NT2/D1 (cell line): ENCODE data around the gene SEPTIN11.

Experiments used
- DNase-seq: peaks from one replicate; pipeline ENCODE4 v3.0.0-alpha.2; 2011; ENCODE audit warnings: low read depth, low spot score
- H3K27me3 ChIP-seq: 2 replicates; pipeline ENCODE4 v1.6.0; 2011; ENCODE audit warnings: mild to moderate bottlenecking; ENCODE audit not compliant: insufficient read length, insufficient read depth
- H3K36me3 ChIP-seq: 2 replicates; pipeline ENCODE4 v1.6.1; 2011; ENCODE audit warnings: mild to moderate bottlenecking, low read length, mixed read lengths; ENCODE audit not compliant: insufficient read depth, insufficient read length
- H3K4me1 ChIP-seq: 2 replicates; pipeline ENCODE4 v1.5.1; 2011; ENCODE audit not compliant: insufficient read depth, insufficient read length
- H3K4me3 ChIP-seq: 2 replicates; pipeline ENCODE4 v1.5.1; 2011; ENCODE audit warnings: low read depth; ENCODE audit not compliant: insufficient read length
- H3K9ac ChIP-seq: 2 replicates; pipeline ENCODE4 v1.6.0; 2011; ENCODE audit warnings: low read depth; ENCODE audit not compliant: insufficient read length
- H3K9me3 ChIP-seq: 2 replicates; pipeline ENCODE4 v1.5.1; 2011; ENCODE audit warnings: mild to moderate bottlenecking, low read length; ENCODE audit not compliant: insufficient read depth
- SUZ12 ChIP-seq: IDR thresholded peaks from 2 replicates; pipeline ENCODE4 v1.6.1; 2011; ENCODE audit not compliant: insufficient read length, insufficient read depth; ENCODE audit errors: extremely low read depth
- YY1 ChIP-seq: IDR thresholded peaks from 2 replicates; pipeline ENCODE4 v1.6.1; 2011; ENCODE audit not compliant: insufficient read length, insufficient read depth
- ZNF274 ChIP-seq: IDR thresholded peaks from 2 replicates; pipeline ENCODE4 v1.6.1; 2011; ENCODE audit warnings: mild to moderate bottlenecking, low read depth, low read length

The SEPTIN11 gene

DNA sequence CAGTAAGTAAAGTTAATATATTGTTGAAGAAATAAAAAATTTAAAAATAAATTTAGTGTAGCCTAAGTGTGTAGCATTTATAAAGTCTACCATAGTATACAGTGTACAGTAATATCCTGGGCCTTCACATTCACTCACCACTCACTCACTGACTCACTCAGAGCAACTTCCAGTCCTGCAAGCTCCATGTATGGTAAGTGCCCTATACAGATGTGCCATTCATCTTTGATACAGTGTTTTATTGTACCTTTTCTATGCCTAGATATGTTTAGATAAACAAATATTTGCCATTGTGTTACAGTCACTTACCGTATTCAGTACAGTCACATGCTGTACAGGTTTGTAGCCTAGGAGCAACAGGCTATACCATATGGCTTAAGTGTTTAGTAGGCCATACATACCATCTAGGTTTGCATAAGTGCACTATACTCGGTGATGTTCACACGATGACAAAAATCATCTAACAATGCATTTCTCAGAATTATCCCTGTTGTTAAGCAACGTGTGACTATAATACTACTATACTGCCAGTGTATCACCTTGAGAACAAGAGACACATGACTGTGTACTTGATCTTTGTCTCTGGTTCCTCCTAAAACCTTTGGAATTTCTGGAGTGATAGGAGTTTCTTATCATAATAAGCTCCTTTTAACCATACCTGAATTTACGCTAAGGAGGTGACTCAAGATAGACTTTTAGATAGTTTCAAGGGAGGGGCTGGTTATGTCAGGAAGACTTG is 25.8 kb upstream of the SEPTIN11 start:
- Histone ChIP-seq H3K4me1 (no peaks in the 10 kb centered on the region), H3K4me3 (no peak overlapping the region), H3K9me3 (no peaks in the 10 kb centered on the region), H3K9ac (no peak overlapping the region), H3K36me3 (no peaks in the 10 kb centered on the region), H3K27me3 (no peaks in the 10 kb centered on the region)
- no peak for DNase-seq
- no peak for TF ChIP-seq ZNF274
- TF ChIP-seq YY1 = no peak
- no peak for TF ChIP-seq SUZ12

DNA sequence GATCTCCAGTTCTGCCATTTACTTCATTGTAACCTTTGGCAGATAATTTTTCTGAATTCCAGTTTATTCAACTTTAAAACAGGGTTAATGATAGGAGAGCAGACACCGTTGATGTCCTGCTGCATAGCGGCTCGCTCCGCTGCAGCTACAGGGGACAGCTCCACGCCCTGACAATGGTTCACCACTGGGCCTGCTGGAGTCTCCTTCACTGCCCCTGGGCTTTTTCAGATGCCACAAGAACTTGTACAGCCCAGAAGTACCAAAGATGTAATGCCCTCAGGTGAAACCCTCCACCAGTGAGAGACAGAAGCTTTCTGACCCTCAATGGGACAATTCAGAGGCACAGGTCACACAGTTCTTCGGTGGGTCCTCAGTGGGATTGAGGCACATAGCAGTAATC is 22.7 kb upstream of the SEPTIN11 start:
- no peak overlapping the region for H3K4me3 ChIP-seq
- TF ChIP-seq ZNF274 = no peak
- TF ChIP-seq SUZ12 = no peak
- no peak for TF ChIP-seq YY1
- no peaks in the 10 kb centered on the region for H3K9me3 ChIP-seq
- no peaks in the 10 kb centered on the region for H3K36me3 ChIP-seq
- no peak for DNase-seq
- H3K27me3 ChIP-seq = no peaks in the 10 kb centered on the region
- no peaks in the 10 kb centered on the region for H3K4me1 ChIP-seq
- H3K9ac ChIP-seq = no peak overlapping the region

DNA sequence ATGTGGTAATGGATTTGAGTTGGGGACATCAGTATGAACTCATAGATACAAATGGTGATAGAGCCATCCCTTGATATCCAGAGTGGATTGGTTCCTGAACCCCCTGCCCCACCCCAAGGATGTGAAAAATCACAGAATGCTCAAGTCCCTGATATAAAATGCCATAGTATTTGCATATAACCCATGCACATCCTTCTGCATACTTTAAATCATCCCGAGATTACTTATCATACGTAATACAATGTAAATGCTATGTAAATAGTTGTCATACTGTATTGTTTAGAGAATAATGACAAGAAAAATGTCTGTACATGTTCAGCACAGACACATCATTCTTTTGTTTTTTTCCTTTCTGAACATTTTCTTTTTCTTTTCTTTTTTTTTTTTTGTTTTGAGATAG is 18.9 kb upstream of the SEPTIN11 start:
- H3K4me1 ChIP-seq = no peaks in the 10 kb centered on the region
- no peak overlapping the region for H3K9ac ChIP-seq
- no peaks in the 10 kb centered on the region for H3K36me3 ChIP-seq
- no peak for DNase-seq
- H3K4me3 ChIP-seq = no peak overlapping the region
- TF ChIP-seq ZNF274 (no peak), SUZ12 (no peak)
- no peaks in the 10 kb centered on the region for H3K9me3 ChIP-seq
- no peaks in the 10 kb centered on the region for H3K27me3 ChIP-seq

DNA sequence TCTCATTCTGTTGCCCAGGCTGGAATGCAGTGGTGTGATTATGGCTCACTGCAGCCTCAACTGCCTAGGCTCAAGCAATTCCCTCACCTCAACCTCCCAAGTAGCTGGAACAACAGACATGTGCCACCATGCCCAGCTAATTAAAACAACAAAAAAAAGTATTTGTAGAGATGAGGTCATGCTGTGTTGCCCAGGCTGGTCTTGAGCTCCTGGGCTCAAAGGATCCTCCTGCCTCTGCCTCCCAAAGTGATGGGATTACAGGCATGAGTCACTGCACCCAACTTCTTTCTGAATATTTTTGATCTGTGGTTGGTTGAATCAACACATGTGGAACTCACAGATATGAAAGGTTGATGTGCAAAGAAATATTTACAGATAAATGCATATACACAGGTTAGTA is 18.5 kb upstream of the SEPTIN11 start:
- no peaks in the 10 kb centered on the region for H3K27me3 ChIP-seq
- no peak for DNase-seq
- no peaks in the 10 kb centered on the region for H3K36me3 ChIP-seq
- H3K9me3 ChIP-seq = no peaks in the 10 kb centered on the region
- H3K4me1 ChIP-seq = no peaks in the 10 kb centered on the region
- H3K4me3 ChIP-seq = no peak overlapping the region
- no peak for TF ChIP-seq YY1
- no peak for TF ChIP-seq ZNF274
- no peak for TF ChIP-seq SUZ12
- H3K9ac ChIP-seq = no peak overlapping the region

DNA sequence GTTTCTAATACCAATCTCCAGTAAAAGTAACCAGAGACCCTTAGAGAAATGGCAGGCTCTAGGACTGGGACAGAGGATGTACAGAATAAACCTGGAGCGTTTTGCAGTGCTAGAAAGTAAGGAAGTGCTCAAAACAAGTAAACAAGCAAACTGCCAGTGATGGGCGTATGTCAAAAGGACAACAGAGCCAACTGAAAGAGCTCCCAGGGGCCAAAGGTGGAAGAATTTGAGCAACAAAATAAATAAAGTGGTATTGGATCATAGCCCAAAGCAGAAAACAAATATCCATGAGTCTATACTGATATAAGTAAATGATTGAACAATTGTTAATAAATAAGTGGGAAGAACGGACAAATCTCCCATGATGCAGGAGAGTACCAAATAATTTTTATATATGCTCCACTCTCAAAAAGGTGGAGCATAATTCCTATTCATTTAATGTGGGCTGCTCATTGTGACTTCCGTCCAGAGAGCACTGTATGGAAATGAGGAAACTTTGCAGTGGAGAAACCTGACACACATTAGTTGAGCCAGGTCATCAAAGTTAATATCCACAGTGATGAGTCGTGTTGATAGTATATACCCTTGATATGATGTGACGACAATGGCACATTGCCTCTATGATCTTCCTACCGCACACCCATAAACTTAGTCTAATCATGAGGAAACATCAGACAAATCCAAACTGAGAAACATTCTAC is 17.8 kb upstream of the SEPTIN11 start:
- no peaks in the 10 kb centered on the region for H3K9me3 ChIP-seq

DNA sequence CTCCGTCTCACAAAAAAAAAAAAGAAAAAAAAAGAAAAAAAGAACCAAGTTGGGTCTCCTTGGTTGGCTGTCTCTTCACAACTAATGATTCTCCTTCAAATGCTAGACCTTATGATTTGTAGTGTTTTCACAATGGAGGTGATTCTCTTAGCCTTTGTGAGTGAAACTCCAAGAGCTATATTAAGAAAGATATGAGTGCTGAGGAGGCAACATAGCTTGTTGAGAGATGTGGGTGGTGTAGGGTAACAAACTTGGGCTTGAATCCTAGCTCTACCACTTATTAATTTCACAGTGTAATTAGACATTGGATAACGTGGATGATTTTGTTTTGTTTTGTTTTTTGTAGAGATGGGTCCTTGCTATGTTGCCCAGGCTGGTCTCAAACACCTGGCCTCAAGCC is 10.4 kb upstream of the SEPTIN11 start:
- Histone ChIP-seq H3K9me3 (no peaks in the 10 kb centered on the region), H3K4me1 (no peaks in the 10 kb centered on the region), H3K36me3 (peaks cover 12% of the 10 kb centered on the region), H3K27me3 (no peaks in the 10 kb centered on the region), H3K9ac (no peak overlapping the region), H3K4me3 (no peak overlapping the region)
- no peak for DNase-seq
- TF ChIP-seq ZNF274 (no peak), SUZ12 (no peak), YY1 (no peak)

More for the DNA sequence above, 17.8 kb upstream of the SEPTIN11 start:
- no peak for DNase-seq
- Histone ChIP-seq H3K9ac (no peak overlapping the region), H3K27me3 (no peaks in the 10 kb centered on the region), H3K4me1 (no peaks in the 10 kb centered on the region), H3K36me3 (no peaks in the 10 kb centered on the region), H3K4me3 (no peak overlapping the region)
- TF ChIP-seq YY1 = no peak
- no peak for TF ChIP-seq ZNF274
- TF ChIP-seq SUZ12 = no peak

DNA sequence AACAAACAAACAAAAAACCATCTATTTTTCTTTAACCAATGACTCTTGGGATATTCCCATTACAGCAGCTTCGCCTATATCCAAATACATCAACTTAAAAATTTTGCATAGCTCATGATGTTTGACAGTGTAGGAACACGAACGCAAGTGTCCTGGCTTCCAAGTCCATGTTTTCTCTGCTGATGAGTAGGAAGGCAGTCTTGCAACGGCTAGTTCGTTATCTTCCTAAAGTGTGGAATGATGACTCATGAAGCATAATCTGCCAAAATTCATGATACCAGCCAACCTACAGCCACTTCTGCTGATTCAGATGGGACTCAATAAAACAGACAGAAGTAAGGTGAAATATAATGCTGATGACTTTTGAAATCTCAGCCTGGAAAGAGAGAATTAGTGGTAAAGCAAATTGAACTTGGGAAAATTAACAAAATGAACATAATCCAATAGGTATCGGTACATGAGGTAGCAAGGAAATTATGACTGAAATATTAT is 6.4 kb upstream of the SEPTIN11 start:
- no peaks in the 10 kb centered on the region for H3K4me1 ChIP-seq
- DNase-seq = no peak
- no peaks in the 10 kb centered on the region for H3K9me3 ChIP-seq
- peaks cover 33% of the 10 kb centered on the region for H3K36me3 ChIP-seq
- no peak for TF ChIP-seq SUZ12
- H3K9ac ChIP-seq = no peak overlapping the region
- H3K4me3 ChIP-seq = no peak overlapping the region
- no peaks in the 10 kb centered on the region for H3K27me3 ChIP-seq
